MM.1S (cell line): ENCODE measurements around the gene PRR19.

ENCODE experiments used
- EZH2phosphoT487 ChIP-seq: fragments of 300-600 bp; sonication (generic); IDR thresholded peaks from 2 replicates; pipeline ENCODE4 v1.6.1; 2018; ENCODE audit warnings: antibody characterized with exemption, low read length
- TF ChIP-seq, protein P1 (sequence below): fragments of 300-600 bp; sonication (generic); IDR thresholded peaks from 2 replicates; pipeline ENCODE4 v1.5.1; 2016; ENCODE audit warnings: antibody characterized with exemption, low read length, mixed read lengths

DNA sequence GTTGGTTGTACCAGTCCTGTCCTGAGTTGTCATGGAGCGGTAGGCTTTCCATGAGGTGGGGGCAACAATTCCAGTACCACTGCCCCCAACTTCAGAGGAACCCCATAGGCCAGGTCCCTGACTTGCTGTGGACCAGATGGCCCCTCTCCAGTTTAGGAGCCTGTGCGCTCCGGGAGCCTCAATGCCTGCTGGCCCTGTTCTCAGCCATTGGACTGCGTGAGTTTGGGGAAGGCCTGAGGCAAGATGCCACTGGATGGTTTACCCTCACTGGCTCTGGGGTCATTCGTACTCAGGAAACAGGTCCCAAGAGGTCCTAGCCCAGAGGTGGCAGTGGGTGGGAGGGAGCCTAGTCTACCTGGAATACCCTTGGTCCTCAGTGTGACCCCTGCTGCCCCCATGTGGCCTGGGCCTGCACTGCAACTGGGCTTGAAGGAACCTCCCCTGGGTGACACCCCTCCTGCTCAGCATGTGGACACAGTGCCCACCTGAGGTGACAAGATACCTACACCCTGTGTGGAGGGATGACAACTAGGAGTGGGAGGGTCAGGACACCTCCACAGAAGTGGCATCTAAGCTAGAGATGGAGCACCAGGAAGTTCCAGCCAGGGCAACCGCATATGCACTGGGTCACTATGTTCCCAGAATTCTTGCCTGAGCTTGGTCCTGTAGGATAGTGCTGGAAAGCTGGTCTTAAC lies 6.0 kb upstream of the PRR19 start:
- TF ChIP-seq EZH2phosphoT487, result no peak
- TF ChIP-seq, protein P1, sequence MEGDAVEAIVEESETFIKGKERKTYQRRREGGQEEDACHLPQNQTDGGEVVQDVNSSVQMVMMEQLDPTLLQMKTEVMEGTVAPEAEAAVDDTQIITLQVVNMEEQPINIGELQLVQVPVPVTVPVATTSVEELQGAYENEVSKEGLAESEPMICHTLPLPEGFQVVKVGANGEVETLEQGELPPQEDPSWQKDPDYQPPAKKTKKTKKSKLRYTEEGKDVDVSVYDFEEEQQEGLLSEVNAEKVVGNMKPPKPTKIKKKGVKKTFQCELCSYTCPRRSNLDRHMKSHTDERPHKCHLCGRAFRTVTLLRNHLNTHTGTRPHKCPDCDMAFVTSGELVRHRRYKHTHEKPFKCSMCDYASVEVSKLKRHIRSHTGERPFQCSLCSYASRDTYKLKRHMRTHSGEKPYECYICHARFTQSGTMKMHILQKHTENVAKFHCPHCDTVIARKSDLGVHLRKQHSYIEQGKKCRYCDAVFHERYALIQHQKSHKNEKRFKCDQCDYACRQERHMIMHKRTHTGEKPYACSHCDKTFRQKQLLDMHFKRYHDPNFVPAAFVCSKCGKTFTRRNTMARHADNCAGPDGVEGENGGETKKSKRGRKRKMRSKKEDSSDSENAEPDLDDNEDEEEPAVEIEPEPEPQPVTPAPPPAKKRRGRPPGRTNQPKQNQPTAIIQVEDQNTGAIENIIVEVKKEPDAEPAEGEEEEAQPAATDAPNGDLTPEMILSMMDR, result peak; percentile 98
